ENCODE measurements around the gene GSTM1. TPM values are rescaled to one million over a fixed set of nuclear protein-coding genes. Genes with fewer than 3 reads are reported as not detected.
"Not testable (repeated sequence)": the region's sequence is repeated elsewhere in the genome, so short reads cannot be mapped to it uniquely, and the experiment has no call there.

Gene GSTM1
- total RNA-seq, 1 experiment from 2014 or later = 15.4 TPM

GRCh38 chr1:109659997-109660690, 27.5 kb upstream of the GSTM1 start:
- no peaks in the 10 kb centered on the region for H3K27me3 Mint-ChIP-seq (ENCODE audit: unreplicated experiment)
- no peak for TF ChIP-seq CTCF (IDR thresholded peaks at IDR 0.05; ENCODE audit: unreplicated experiment)
- BruUV-seq (replicated peaks) = no TSS peak
- H3K4me1 Mint-ChIP-seq (ENCODE audit: low read depth, unreplicated experiment) = peaks cover 25% of the 10 kb centered on the region
- no peak overlapping the region for H3K27ac Mint-ChIP-seq (ENCODE audit: unreplicated experiment)
- no peak overlapping the region for H3K4me3 Mint-ChIP-seq (ENCODE audit: low read depth, unreplicated experiment)
- H3K9me3 Mint-ChIP-seq (ENCODE audit: low read depth, unreplicated experiment) = no peaks in the 10 kb centered on the region
- H3K36me3 Mint-ChIP-seq (ENCODE audit: insufficient read depth, unreplicated experiment) = peaks cover 19% of the 10 kb centered on the region
- no peak for DNase-seq
- CTCF ChIA-PET = no interaction called here
- intact Hi-C loops (cut with micrococcal nuclease; ENCODE audit: unreplicated experiment) = no loop called here

- BruUV-seq (replicated peaks); H3K27ac Mint-ChIP-seq (ENCODE audit: unreplicated experiment); H3K4me3 Mint-ChIP-seq (ENCODE audit: low read depth, unreplicated experiment); DNase-seq; CTCF ChIA-PET; H3K27me3 Mint-ChIP-seq (ENCODE audit: unreplicated experiment); intact Hi-C loops (cut with micrococcal nuclease; ENCODE audit: unreplicated experiment); H3K9me3 Mint-ChIP-seq (ENCODE audit: low read depth, unreplicated experiment): not testable (repeated sequence)
- H3K4me1 Mint-ChIP-seq (ENCODE audit: low read depth, unreplicated experiment) = peaks cover 24% of the 10 kb centered on the region
- H3K36me3 Mint-ChIP-seq (ENCODE audit: insufficient read depth, unreplicated experiment) = peaks cover 16% of the 10 kb centered on the region
These were observed 27.0 kb upstream of the GSTM1 start for GRCh38 chr1:109660691-109661026.

GRCh38 chr1:109661391-109661790, 26.2 kb upstream of the GSTM1 start:
- DNase-seq = no peak
- Mint-ChIP-seq H3K36me3 (ENCODE audit: insufficient read depth, unreplicated experiment) (peaks cover 9% of the 10 kb centered on the region), H3K27ac (ENCODE audit: unreplicated experiment) (no peak overlapping the region), H3K4me1 (ENCODE audit: low read depth, unreplicated experiment) (peaks cover 24% of the 10 kb centered on the region), H3K4me3 (ENCODE audit: low read depth, unreplicated experiment) (no peak overlapping the region), H3K9me3 (ENCODE audit: low read depth, unreplicated experiment) (no peaks in the 10 kb centered on the region), H3K27me3 (ENCODE audit: unreplicated experiment) (no peaks in the 10 kb centered on the region)
- CTCF ChIA-PET = no interaction called here
- TF ChIP-seq CTCF (IDR thresholded peaks at IDR 0.05; ENCODE audit: unreplicated experiment) = no peak
- intact Hi-C loops (cut with micrococcal nuclease; ENCODE audit: unreplicated experiment) = no loop called here
- no TSS peak for BruUV-seq (replicated peaks)

- CTCF ChIA-PET = no interaction called here
- Mint-ChIP-seq H3K4me1 (ENCODE audit: low read depth, unreplicated experiment) (peaks cover 5% of the 10 kb centered on the region), H3K36me3 (ENCODE audit: insufficient read depth, unreplicated experiment) (no peaks in the 10 kb centered on the region), H3K27ac (ENCODE audit: unreplicated experiment) (no peak overlapping the region), H3K27me3 (ENCODE audit: unreplicated experiment) (no peaks in the 10 kb centered on the region), H3K4me3 (ENCODE audit: low read depth, unreplicated experiment) (no peak overlapping the region), H3K9me3 (ENCODE audit: low read depth, unreplicated experiment) (no peaks in the 10 kb centered on the region)
- intact Hi-C loops (cut with micrococcal nuclease; ENCODE audit: unreplicated experiment) = no loop called here
- no peak for DNase-seq
- no TSS peak for BruUV-seq (replicated peaks)
- TF ChIP-seq CTCF (IDR thresholded peaks at IDR 0.05; ENCODE audit: unreplicated experiment) = no peak
These were observed 22.9 kb upstream of the GSTM1 start for GRCh38 chr1:109664671-109665070.

- intact Hi-C loops (cut with micrococcal nuclease; ENCODE audit: unreplicated experiment) = no loop called here
- Mint-ChIP-seq H3K4me1 (ENCODE audit: low read depth, unreplicated experiment) (no peaks in the 10 kb centered on the region), H3K27ac (ENCODE audit: unreplicated experiment) (no peak within 1 kb of the TSS), H3K36me3 (ENCODE audit: insufficient read depth, unreplicated experiment) (no peaks in the 10 kb centered on the region), H3K4me3 (ENCODE audit: low read depth, unreplicated experiment) (no peak within 1 kb of the TSS), H3K27me3 (ENCODE audit: unreplicated experiment) (no peaks in the 10 kb centered on the region), H3K9me3 (ENCODE audit: low read depth, unreplicated experiment) (no peaks in the 10 kb centered on the region)
- TF ChIP-seq CTCF (IDR thresholded peaks at IDR 0.05; ENCODE audit: unreplicated experiment) = no peak
- no peak for DNase-seq
- no TSS peak for BruUV-seq (replicated peaks)
- CTCF ChIA-PET = interaction anchor here (0.7 kb wide), 1 partner anchor 11 kb away, joined by 7 read pairs; the partner anchor contains the start of gene GSTM4
These were observed 20.0 kb upstream of the GSTM1 start, which contains the start of gene GSTM2 for GRCh38 chr1:109667452-109668122. TSS of gene GSTM2 (plus strand) at chr1:109668057. CDS start at chr1:109668116, 59 bp downstream.

Data from Calu3 (cell line).